GM23338 (cell line): ENCODE data around the gene TCEANC. TPM values are rescaled to one million over a fixed set of nuclear protein-coding genes. Genes with fewer than 3 reads are reported as not detected.

ENCODE experiments used
- ATAC-seq: fragments of 200-7000 bp; cut with Tn5 transposase; 3 replicates; pipeline ENCODE4 v1.9.1; 2020
- DNase-seq: peaks from one replicate; pipeline ENCODE4 v3.0.0-alpha.2; 2015; ENCODE audit warnings: low spot score
- H2AFZ ChIP-seq: fragments of 200-600 bp; sonication (generic); 2 replicates; pipeline ENCODE4 v1.8.0; 2016; ENCODE audit warnings: antibody characterized with exemption, mild to moderate bottlenecking, moderate library complexity
- H3F3A ChIP-seq: fragments of 200-600 bp; sonication (generic); replicated peaks from 2 replicates; pipeline ENCODE4 v1.8.0; 2017; ENCODE audit warnings: antibody characterized with exemption, mixed run types, low read depth
- H3K27ac ChIP-seq: fragments of 200-600 bp; sonication (generic); 2 replicates; pipeline ENCODE4 v1.6.1; 2016; ENCODE audit warnings: low read depth
- H3K27me3 ChIP-seq: fragments of 200-600 bp; sonication (generic); 2 replicates; pipeline ENCODE4 v1.8.0; 2016; ENCODE audit warnings: mild to moderate bottlenecking, mixed run types, moderate library complexity; ENCODE audit not compliant: insufficient read depth
- H3K36me3 ChIP-seq: fragments of 200-600 bp; sonication (generic); 2 replicates; pipeline ENCODE4 v1.8.0; 2016; ENCODE audit warnings: mild to moderate bottlenecking; ENCODE audit not compliant: insufficient read depth
- H3K4me1 ChIP-seq: fragments of 200-600 bp; sonication (generic); 2 replicates; pipeline ENCODE4 v1.8.0; 2016; ENCODE audit warnings: mild to moderate bottlenecking, moderate library complexity; ENCODE audit not compliant: insufficient read depth
- H3K4me2 ChIP-seq: fragments of 200-600 bp; sonication (generic); 2 replicates; pipeline ENCODE4 v1.7.1; 2017; ENCODE audit warnings: mixed run types
- H3K4me3 ChIP-seq: fragments of 200-600 bp; sonication (generic); 2 replicates; pipeline ENCODE4 v1.6.1; 2016; ENCODE audit warnings: mixed run types
- H3K79me2 ChIP-seq: fragments of 200-600 bp; sonication (generic); replicated peaks from 2 replicates; pipeline ENCODE4 v1.8.0; 2017; ENCODE audit warnings: mild to moderate bottlenecking; ENCODE audit not compliant: insufficient read depth
- H3K9me2 ChIP-seq: fragments of 200-600 bp; sonication (generic); 2 replicates; pipeline ENCODE4 v1.8.0; 2017; ENCODE audit not compliant: insufficient read depth
- H4K20me1 ChIP-seq: fragments of 200-600 bp; sonication (generic); replicated peaks from 2 replicates; pipeline ENCODE4 v1.8.0; 2017; ENCODE audit warnings: mild to moderate bottlenecking; ENCODE audit not compliant: insufficient read depth
- H3K27ac Mint-ChIP-seq: 2 replicates; pipeline ENCODE4 v1.8.0; 2020; ENCODE audit warnings: inconsistent platforms, mild to moderate bottlenecking, moderate library complexity, mixed read lengths
- H3K27me3 Mint-ChIP-seq: 3 replicates; pipeline ENCODE4 v1.8.0; 2022; ENCODE audit warnings: low read depth, mild to moderate bottlenecking, moderate library complexity, mixed read lengths, inconsistent platforms; ENCODE audit not compliant: insufficient read depth, poor library complexity
- H3K36me3 Mint-ChIP-seq: 3 replicates; pipeline ENCODE4 v1.8.0; 2021; ENCODE audit warnings: low read depth, mild to moderate bottlenecking, inconsistent platforms, moderate library complexity, mixed read lengths
- H3K4me1 Mint-ChIP-seq: 3 replicates; pipeline ENCODE4 v1.8.0; 2020; ENCODE audit warnings: mild to moderate bottlenecking, inconsistent platforms, mixed read lengths
- H3K4me3 Mint-ChIP-seq: 3 replicates; pipeline ENCODE4 v1.8.0; 2021; ENCODE audit warnings: moderate library complexity, mild to moderate bottlenecking, inconsistent platforms, mixed read lengths
- H3K9me3 Mint-ChIP-seq: 3 replicates; pipeline ENCODE4 v1.8.0; 2020; ENCODE audit warnings: moderate library complexity, mild to moderate bottlenecking, inconsistent platforms, mixed read lengths
- EZH2 ChIP-seq: fragments of 200-600 bp; sonication (generic); IDR thresholded peaks from one replicate; pipeline ENCODE4 v1.8.0; 2017; ENCODE audit warnings: antibody characterized with exemption, mild to moderate bottlenecking, low read depth; ENCODE audit not compliant: unreplicated experiment
- EZH2phosphoT487 ChIP-seq: fragments of 200-600 bp; sonication (generic); IDR thresholded peaks from one replicate; pipeline ENCODE4 v1.8.1; 2018; ENCODE audit warnings: antibody characterized with exemption; ENCODE audit not compliant: unreplicated experiment
- JUNB ChIP-seq: IDR thresholded peaks from one replicate; pipeline ENCODE4 v1.6.1; 2016; ENCODE audit warnings: antibody characterized with exemption; ENCODE audit not compliant: unreplicated experiment
- STAT1 ChIP-seq: IDR thresholded peaks from one replicate; pipeline ENCODE4 v1.6.1; 2016; ENCODE audit warnings: antibody characterized with exemption; ENCODE audit not compliant: unreplicated experiment
- ZNF114 ChIP-seq: fragments of 250-450 bp; sonication (Bioruptor Pico); IDR thresholded peaks from 2 replicates; pipeline ENCODE4 v1.5.0; 2020; ENCODE audit warnings: mild to moderate bottlenecking, moderate library complexity
- ZNF462 ChIP-seq: fragments of 250-450 bp; sonication (Bioruptor Pico); IDR thresholded peaks from 2 replicates; pipeline ENCODE4 v1.5.0; 2020; ENCODE audit warnings: mild to moderate bottlenecking, moderate library complexity
- polyA plus RNA-seq: library from polyadenylated mRNA; unstranded; fragments of >200 nt; fragmentation: Nextera tagmentation; extraction: Ambion mirVana; gene quantifications from 2 replicates; pipeline ENCODE4 v1.2.1, GENCODE V29; 2016
- total RNA-seq: library from RNA; depleted of rRNA; stranded (reverse); fragments of >200 nt; shearing (Covaris generic); gene quantifications from 2 replicates; pipeline ENCODE4 v1.2.3, GENCODE V29; 2014

TCEANC gene
- total and polyA plus RNA-seq, 2 experiments from 2014 or later = 1.2 to 2.5 TPM

GRCh38 chrX:13697455-13697854 lies 44.5 kb downstream of the TCEANC start (continued):
- TF ChIP-seq ZNF462 (CRISPR knock-in tag) (no peak), ZNF114 (CRISPR knock-in tag) (no peak), JUNB (no peak), EZH2 (no peak), STAT1 (no peak)

- H3K4me2 ChIP-seq = 0 out of 2 replicates have a peak overlapping the region, but pooled peaks have one; percentile 32
- H3K9me3 Mint-ChIP-seq = no peaks in the 10 kb centered on the region
- no peaks in the 10 kb centered on the region for H3F3A ChIP-seq
- H3K36me3 Mint-ChIP-seq = no peaks in the 10 kb centered on the region; the same call in 2 of the 3 replicates
- no peak overlapping the region for H2AFZ ChIP-seq
- H3K36me3 ChIP-seq = no peaks in the 10 kb centered on the region
- peaks cover 98% of the 10 kb centered on the region for H3K79me2 ChIP-seq
- H3K27ac ChIP-seq = no peak overlapping the region
- H3K27me3 Mint-ChIP-seq = peaks cover 6% of the 10 kb centered on the region
- ATAC-seq (no peak), DNase-seq (no peak)
- H3K4me3 ChIP-seq = no peak overlapping the region
- H4K20me1 ChIP-seq = peaks cover 18% of the 10 kb centered on the region; the same call in 1 of the 2 replicates
- H3K4me1 Mint-ChIP-seq = peaks cover 56% of the 10 kb centered on the region
- H3K4me3 Mint-ChIP-seq = no peak overlapping the region
- H3K9me2 ChIP-seq = no peaks in the 10 kb centered on the region
- no peaks in the 10 kb centered on the region for H3K27me3 ChIP-seq
- peaks cover 19% of the 10 kb centered on the region for H3K4me1 ChIP-seq
- no peak overlapping the region for H3K27ac Mint-ChIP-seq
- TF ChIP-seq ZNF462 (CRISPR knock-in tag) = no peak
- TF ChIP-seq EZH2phosphoT487 = no peak
These were observed 45.0 kb downstream of the TCEANC start for GRCh38 chrX:13697976-13698375.
